ENCODE results near the gene KRTAP9-6. TPM values are rescaled to one million over a fixed set of nuclear protein-coding genes. Genes with fewer than 3 reads are reported as not detected.

Gene KRTAP9-6
- total and polyA plus RNA-seq, 12 donors: not detected

GRCh38 chr17:41278176-41278955 is 13.2 kb downstream of the KRTAP9-6 start:
- no peaks in the 10 kb centered on the region for H3K36me3 ChIP-seq (replicated peaks in 1 of 2)
- no peaks in the 10 kb centered on the region for H3K9me3 ChIP-seq (replicated peaks in 1 of 3)
- DNase-seq: no peak
- no peak overlapping the region for H3K4me3 ChIP-seq
- TF ChIP-seq CTCF (IDR thresholded peaks at IDR 0.05) (no peak), POLR2A (IDR thresholded peaks at IDR 0.05) (no peak)
- no peak overlapping the region for H3K27ac ChIP-seq
- intact Hi-C loops (cut with DNase I): no loop called here
- H3K27me3 ChIP-seq: no peaks in the 10 kb centered on the region
- 76 to 85% (median 84%) methylated on average over 3 of the region's 3 CpGs for WGBS, 4 donors
- no peaks in the 10 kb centered on the region for H3K4me1 ChIP-seq (replicated peaks in 1 of 2)

GRCh38 chr17:41284043-41284442 is 18.9 kb downstream of the KRTAP9-6 start:
- Histone ChIP-seq H3K4me1 (replicated peaks in 1 of 2) (no peaks in the 10 kb centered on the region), H3K27ac (no peak overlapping the region), H3K9me3 (replicated peaks in 1 of 3) (no peaks in the 10 kb centered on the region), H3K36me3 (replicated peaks in 1 of 2) (no peaks in the 10 kb centered on the region), H3K27me3 (no peaks in the 10 kb centered on the region), H3K4me3 (no peak overlapping the region)
- 46 to 55% (median 51%) methylated on average over 3 of the region's 3 CpGs for WGBS, 4 donors
- no peak for DNase-seq
- intact Hi-C loops (cut with DNase I): no loop called here
- no peak for TF ChIP-seq CTCF (IDR thresholded peaks at IDR 0.05)
- TF ChIP-seq POLR2A (IDR thresholded peaks at IDR 0.05): no peak

GRCh38 chr17:41284546-41284945 is 19.4 kb downstream of the KRTAP9-6 start:
- WGBS, 4 donors: 31 to 49% (median 46%) methylated on average over 2 of the region's 2 CpGs
- no peak for TF ChIP-seq CTCF (IDR thresholded peaks at IDR 0.05)
- no peak for TF ChIP-seq POLR2A (IDR thresholded peaks at IDR 0.05)
- Histone ChIP-seq H3K4me3 (no peak overlapping the region), H3K36me3 (replicated peaks in 1 of 2) (no peaks in the 10 kb centered on the region), H3K27me3 (no peaks in the 10 kb centered on the region), H3K4me1 (replicated peaks in 1 of 2) (no peaks in the 10 kb centered on the region), H3K9me3 (replicated peaks in 1 of 3) (no peaks in the 10 kb centered on the region), H3K27ac (no peak overlapping the region)
- intact Hi-C loops (cut with DNase I): no loop called here
- DNase-seq: no peak

- Histone ChIP-seq H3K4me1 (replicated peaks in 1 of 2) (no peaks in the 10 kb centered on the region), H3K27ac (no peak overlapping the region), H3K36me3 (replicated peaks in 1 of 2) (no peaks in the 10 kb centered on the region), H3K9me3 (replicated peaks in 1 of 3) (no peaks in the 10 kb centered on the region), H3K27me3 (no peaks in the 10 kb centered on the region), H3K4me3 (no peak overlapping the region)
- 69 to 82% (median 76%) methylated on average over 3 of the region's 3 CpGs for WGBS, 4 donors
- intact Hi-C loops (cut with DNase I): no loop called here
- no peak for DNase-seq
- TF ChIP-seq CTCF (IDR thresholded peaks at IDR 0.05) (no peak), POLR2A (IDR thresholded peaks at IDR 0.05) (no peak)
Observed at GRCh38 chr17:41287050-41287449, 21.9 kb downstream of the KRTAP9-6 start.

Measured in adrenal gland (tissue), 12 donors.